HTR-8/SVneo (cell line): Measurements from ENCODE around the gene POLR3G.
A peak's percentile ranks its signal among the peaks of the same experiment; 100 is the strongest.

Source experiments
- DNase-seq: peaks from one replicate; pipeline ENCODE4 v3.0.0; 2011; ENCODE audit warnings: low spot score, mixed read lengths; ENCODE audit not compliant: insufficient read length
- FAIRE-seq: peaks from 2 replicates; lab custom pipeline; 2011; peaks lifted over from hg19 to GRCh38; lab: Jason Lieb, UNC

POLR3G gene

GRCh38 chr5:90494043-90494442 is 19.4 kb downstream of the POLR3G start:
- FAIRE-seq (no peak), DNase-seq (no peak)

GRCh38 chr5:90495146-90495545 is 20.5 kb downstream of the POLR3G start:
- DNase-seq (no peak), FAIRE-seq (no peak)

- DNase-seq: no peak
Observed at GRCh38 chr5:90503596-90503995, 28.9 kb downstream of the POLR3G start.

GRCh38 chr5:90504743-90505142 is 30.1 kb downstream of the POLR3G start:
- no peak for DNase-seq
- no peak for FAIRE-seq

More at GRCh38 chr5:90503596-90503995, 28.9 kb downstream of the POLR3G start:
- FAIRE-seq: no peak

- FAIRE-seq (no peak), DNase-seq (no peak)
Observed at GRCh38 chr5:90506221-90506620, 31.6 kb downstream of the POLR3G start.

- FAIRE-seq (no peak), DNase-seq (no peak)
Observed at GRCh38 chr5:90510438-90510837, 35.8 kb downstream of the POLR3G start.

GRCh38 chr5:90514520-90514919 is 39.9 kb downstream of the POLR3G start:
- DNase-seq: no peak
- FAIRE-seq: no peak

GRCh38 chr5:90518661-90519060 is 44.0 kb downstream of the POLR3G start:
- FAIRE-seq (no peak), DNase-seq (no peak)

GRCh38 chr5:90519081-90519480 is 44.4 kb downstream of the POLR3G start:
- no peak for DNase-seq
- no peak for FAIRE-seq

GRCh38 chr5:90528601-90529193 is 54.0 kb downstream of the POLR3G start:
- FAIRE-seq: no peak
- no peak for DNase-seq

- FAIRE-seq: peak; percentile 88
- peak; percentile 91 for DNase-seq
Observed at GRCh38 chr5:90529194-90529938, 54.7 kb downstream of the POLR3G start, which contains the start of gene LYSMD3. LYSMD3 (minus strand) TSS chr5:90529584; CDS start chr5:90525289, 4,295 bp downstream.

- peak; percentile 66 for DNase-seq
- FAIRE-seq: no peak
Observed at GRCh38 chr5:90529939-90530677, 55.4 kb downstream of the POLR3G start.

- DNase-seq (no peak), FAIRE-seq (no peak)
Observed at GRCh38 chr5:90530736-90531487, 56.2 kb downstream of the POLR3G start.

- FAIRE-seq: no peak
- no peak for DNase-seq
Observed at GRCh38 chr5:90533794-90534193, 59.1 kb downstream of the POLR3G start.

- no peak for FAIRE-seq
Observed at GRCh38 chr5:90534922-90535321, 60.3 kb downstream of the POLR3G start.

GRCh38 chr5:90542827-90543519 is 68.3 kb downstream of the POLR3G start:
- no peak for FAIRE-seq
- DNase-seq: no peak

More at GRCh38 chr5:90534922-90535321, 60.3 kb downstream of the POLR3G start:
- no peak for DNase-seq

- FAIRE-seq (no peak), DNase-seq (no peak)
Observed at GRCh38 chr5:90545511-90545910, 70.8 kb downstream of the POLR3G start.

- FAIRE-seq: no peak
- no peak for DNase-seq
Observed at GRCh38 chr5:90546216-90546837, 71.7 kb downstream of the POLR3G start.

GRCh38 chr5:90547072-90547536 is 72.4 kb downstream of the POLR3G start:
- DNase-seq (no peak), FAIRE-seq (no peak)
